Esophagus squamous epithelium (tissue), 5 donors: ENCODE results near the gene RAI14. TPM values are rescaled to one million over a fixed set of nuclear protein-coding genes. Genes with fewer than 3 reads are reported as not detected.
"Not testable (repeated sequence)": the region's sequence is repeated elsewhere in the genome, so short reads cannot be mapped to it uniquely, and the experiment has no call there.

ENCODE experiments used
- DNase-seq: peaks from one replicate; lab custom pipeline; 2025; lab: John Stamatoyannopoulos, UW
- H3K27ac ChIP-seq, 4 donors: fragments of 200-600 bp; sonication (generic); one replicate each; pipeline ENCODE4 v1.5.1; 2016 to 2019; ENCODE audit warnings: mild to moderate bottlenecking in 1 of 4
- H3K27me3 ChIP-seq, 4 donors: fragments of 200-600 bp; sonication (generic); 1 replicate in 3 of 4; 2 replicates in 1 of 4; pipeline versions ENCODE4 v1.5.1 to v1.6.0; 2017 to 2021; ENCODE audit warnings: antibody characterized with exemption in 1 of 4
- H3K36me3 ChIP-seq, 3 donors: fragments of 200-600 bp; sonication (generic); one replicate each; pipeline ENCODE4 v1.5.1; 2016 to 2019
- H3K4me1 ChIP-seq, 3 donors: fragments of 200-600 bp; sonication (generic); one replicate each; pipeline ENCODE4 v1.5.1; 2017 to 2019
- H3K4me3 ChIP-seq, 4 donors: fragments of 200-600 bp; sonication (generic); 1 replicate in 3 of 4; 2 replicates in 1 of 4; pipeline ENCODE4 v1.5.1; 2016 to 2019; ENCODE audit warnings: mild to moderate bottlenecking in 2 of 4, moderate library complexity in 1 of 4
- H3K9me3 ChIP-seq, 3 donors: fragments of 200-600 bp; sonication (generic); one replicate each; pipeline ENCODE4 v1.5.1; 2016 to 2019
- CTCF ChIP-seq, 6 experiments: fragments of 450-650 bp in 4 of 6; fragments of 200-600 bp in 2 of 6; sonication (generic) in 2 of 6; IDR thresholded peaks; one replicate each; pipeline ENCODE4 v1.5.1; 2016 to 2019; ENCODE audit warnings: antibody characterized with exemption in 6 of 6, mild to moderate bottlenecking in 4 of 6, moderate library complexity in 4 of 6
- POLR2A ChIP-seq, 4 donors: fragments of 450-650 bp; IDR thresholded peaks; one replicate each; pipeline ENCODE4 v1.6.1; 2017; ENCODE audit warnings: antibody characterized with exemption in 4 of 4, mild to moderate bottlenecking in 4 of 4, moderate library complexity in 3 of 4
- WGBS, 2 donors: methylation state at CpG; one replicate each; pipeline ENCODE4 v1.1.5; 2018; 5-methylcytosine and 5-hydroxymethylcytosine counted together
- intact Hi-C: fragments of 100-400 bp; cut with DNase I; formaldehyde crosslinking; loops from one replicate; pipeline ENCODE4 v1.15.0; 2022
- total RNA-seq, 4 donors: library from RNA; depleted of rRNA; stranded (reverse); fragments of >200 nt; gene quantifications; one replicate each; pipeline ENCODE4 v1.1.0, GENCODE V29; 2016
- donor health status: DM: yes; HTN: yes; CAD: no.

The RAI14 gene
- total RNA-seq, 4 donors from 2014 or later = 5.2 to 18.7 (median 9.0) TPM

- intact Hi-C loops = no loop called here
- Histone ChIP-seq H3K27me3 (no peaks in the 10 kb centered on the region), H3K36me3 (no peaks in the 10 kb centered on the region), H3K4me3 (no peak overlapping the region), H3K4me1 (no peaks in the 10 kb centered on the region), H3K9me3 (no peaks in the 10 kb centered on the region), H3K27ac (no peak overlapping the region)
- DNase-seq = no peak
- WGBS, 2 donors = 92 to 93% methylated on average over 1 of the region's 1 CpG
- TF ChIP-seq CTCF (IDR thresholded peaks at IDR 0.05) (no peak), POLR2A (IDR thresholded peaks at IDR 0.05) (no peak)
These were observed 68.6 kb downstream of the RAI14 start for GRCh38 chr5:34724741-34725140.

DNA sequence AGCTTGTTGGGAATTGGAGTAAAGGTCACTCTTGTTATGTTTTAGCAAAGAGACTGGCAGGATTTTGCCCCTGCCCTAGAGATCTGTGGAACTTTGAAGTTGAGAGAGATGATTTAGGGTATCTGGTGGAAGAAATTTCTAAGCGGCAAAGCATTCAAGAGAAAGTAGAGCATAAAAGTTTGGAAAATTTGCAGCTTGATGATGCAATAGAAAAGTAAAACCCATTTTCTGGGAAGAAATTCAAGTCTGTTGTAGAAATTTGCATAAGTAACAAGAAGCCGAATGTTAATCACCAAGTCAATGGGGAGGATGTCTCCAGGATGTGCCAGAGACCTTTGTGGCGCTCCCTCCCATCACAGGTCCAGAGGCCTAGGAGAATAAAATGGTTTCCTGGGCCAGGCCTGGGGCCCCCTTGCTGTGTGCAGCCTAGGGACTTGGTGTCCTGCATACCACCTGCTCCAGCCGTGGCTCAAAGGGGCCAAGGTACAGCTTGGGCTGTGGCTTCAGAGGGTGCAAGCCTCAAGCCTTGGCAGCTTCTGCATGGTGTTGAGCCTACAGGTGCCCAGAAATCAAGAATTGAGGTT is 71.1 kb downstream of the RAI14 start:
- intact Hi-C loops, H3K4me1 ChIP-seq, H3K9me3 ChIP-seq, H3K27ac ChIP-seq, H3K4me3 ChIP-seq, DNase-seq, H3K27me3 ChIP-seq, H3K36me3 ChIP-seq: not testable (repeated sequence)
- 87 to 88% methylated on average over 4 of the region's 4 CpGs for WGBS, 2 donors

DNA sequence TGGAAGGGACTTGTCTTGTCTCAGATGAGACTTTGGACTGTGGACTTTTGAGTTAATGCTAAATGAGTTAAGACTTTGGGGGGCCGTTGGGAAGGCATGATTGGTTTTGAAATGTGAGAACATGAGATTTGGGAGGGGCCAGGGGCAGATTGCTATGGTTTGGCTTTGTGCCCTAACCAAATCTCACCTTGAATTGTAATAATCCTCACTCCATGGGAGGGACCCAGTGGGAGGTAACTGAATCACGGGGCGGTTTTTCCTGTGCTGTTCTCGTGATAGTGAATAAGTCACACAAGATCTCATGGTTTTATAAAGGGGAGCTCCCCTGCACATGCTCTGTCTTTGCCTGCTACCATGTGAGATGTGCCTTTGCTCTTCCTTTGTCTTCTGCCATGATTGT is 72.1 kb downstream of the RAI14 start:
- Histone ChIP-seq H3K27me3 (no peaks in the 10 kb centered on the region), H3K4me3 (no peak overlapping the region), H3K9me3 (no peaks in the 10 kb centered on the region), H3K4me1 (no peaks in the 10 kb centered on the region), H3K36me3 (no peaks in the 10 kb centered on the region), H3K27ac (no peak overlapping the region)
- no peak for DNase-seq
- intact Hi-C loops = no loop called here
- 59 to 78% methylated on average over 4 of the region's 4 CpGs for whole genome bisulfite sequencing, 2 donors
- TF ChIP-seq CTCF (IDR thresholded peaks at IDR 0.05) (no peak), POLR2A (IDR thresholded peaks at IDR 0.05) (no peak)

DNA sequence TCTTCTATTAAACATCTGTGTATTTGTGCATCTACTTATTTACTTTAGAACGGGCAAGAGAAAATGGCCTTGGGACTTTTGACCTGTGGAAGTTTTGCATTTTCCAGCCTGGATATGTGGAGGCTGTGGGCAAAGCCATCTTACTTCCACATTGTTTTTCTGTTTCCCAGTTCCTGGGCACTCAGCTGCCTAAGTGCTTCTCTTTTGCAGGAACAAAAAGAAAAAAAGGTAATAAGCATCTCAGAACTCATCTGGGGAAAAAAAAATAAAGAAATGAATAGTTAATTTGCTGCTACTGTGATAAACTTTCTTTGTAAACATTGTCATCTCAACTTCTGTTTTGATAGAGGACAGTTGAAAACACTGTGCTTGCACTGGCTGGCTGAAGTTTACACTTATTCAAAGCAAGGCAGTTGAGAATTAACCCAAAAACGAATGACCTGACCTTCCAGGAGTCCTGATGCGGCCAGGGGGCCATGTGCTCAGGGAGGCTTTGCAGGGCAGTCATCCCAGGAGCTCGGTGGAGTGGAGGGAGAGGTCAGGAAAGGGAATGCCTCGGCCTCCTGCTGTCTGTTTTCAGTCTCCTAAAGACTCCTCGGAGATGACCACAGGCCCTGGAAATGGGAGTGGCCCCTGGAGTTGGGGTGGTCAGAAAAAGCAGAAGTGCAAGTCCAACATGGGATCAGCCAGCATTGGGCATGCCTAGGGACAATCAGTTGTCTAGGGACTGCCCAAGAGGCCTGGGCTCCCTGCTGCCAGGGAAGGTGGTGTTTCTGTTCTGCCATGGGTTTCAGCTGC is 75.5 kb downstream of the RAI14 start:
- H3K27me3 ChIP-seq = no peaks in the 10 kb centered on the region
- peaks cover 0 to 7% (median 0%) of the 10 kb centered on the region in 3 donors for H3K4me1 ChIP-seq
- WGBS, 2 donors = 54 to 67% methylated on average over 6 of the region's 6 CpGs
- TF ChIP-seq CTCF (IDR thresholded peaks at IDR 0.05) (no peak), POLR2A (IDR thresholded peaks at IDR 0.05) (no peak)
- intact Hi-C loops = no loop called here
- no peak overlapping the region for H3K27ac ChIP-seq
- H3K4me3 ChIP-seq = no peak overlapping the region
- no peaks in the 10 kb centered on the region for H3K36me3 ChIP-seq
- H3K9me3 ChIP-seq = no peaks in the 10 kb centered on the region
- no peak for DNase-seq

DNA sequence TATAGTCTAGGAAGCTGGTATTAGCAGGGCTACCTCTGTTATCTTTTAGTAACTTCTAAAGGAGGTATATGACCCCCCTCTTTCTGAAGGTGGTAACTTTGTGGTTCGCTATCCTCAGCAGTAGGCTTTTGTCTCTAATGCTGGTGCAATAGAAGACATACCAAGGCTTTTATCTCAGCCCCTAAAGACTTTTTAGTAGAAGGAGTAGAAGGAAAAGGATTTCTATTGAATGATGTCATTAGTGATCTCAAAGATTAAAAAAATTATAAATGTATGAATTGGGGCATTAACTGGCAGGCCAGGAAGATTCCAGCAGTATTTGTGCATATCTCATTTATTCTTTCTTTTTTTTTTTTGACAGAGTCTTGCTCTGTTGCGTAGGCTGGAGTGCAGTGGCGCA is 78.2 kb downstream of the RAI14 start:
- no peaks in the 10 kb centered on the region for H3K27me3 ChIP-seq
- H3K9me3 ChIP-seq = no peaks in the 10 kb centered on the region
- WGBS, 2 donors = 90 to 100% methylated on average over 3 of the region's 3 CpGs
- H3K4me3 ChIP-seq = no peak overlapping the region
- no peak overlapping the region for H3K27ac ChIP-seq
- intact Hi-C loops = no loop called here
- TF ChIP-seq CTCF (IDR thresholded peaks at IDR 0.05) (no peak), POLR2A (IDR thresholded peaks at IDR 0.05) (no peak)
- peaks cover 0 to 26% (median 5%) of the 10 kb centered on the region in 3 donors for H3K4me1 ChIP-seq
- DNase-seq = no peak
- H3K36me3 ChIP-seq = no peaks in the 10 kb centered on the region
